K562 (cell line): Measurements from ENCODE around the gene DLGAP3. TPM values are rescaled to one million over a fixed set of nuclear protein-coding genes. Genes with fewer than 3 reads are reported as not detected.
A peak's percentile ranks its signal among the peaks of the same experiment; 100 is the strongest.

Experiments
- BMI1 ChIP-seq: fragments of 150-350 bp; IDR thresholded peaks from 2 replicates; pipeline ENCODE4 v1.6.1; 2014; ENCODE audit warnings: low read length
- C11orf30 ChIP-seq: fragments of 450-650 bp; IDR thresholded peaks from 2 replicates; pipeline ENCODE4 v1.6.1; 2016; ENCODE audit warnings: low read depth, mild to moderate bottlenecking
- CEBPG ChIP-seq, 3 experiments: fragments of 200-800 bp in 1 of 3; sonication (Bioruptor generic) in 1 of 3; sonication (generic) in 1 of 3; formaldehyde crosslinking in 1 of 3; IDR thresholded peaks in 2 of 3; conservative IDR thresholded peaks in 1 of 3; 2 replicates each; pipeline versions ENCODE4 v1.6.1 to v1.8.0; 2016 to 2022; ENCODE audit warnings: missing compliant biosample characterization in 2 of 3, missing genetic modification characterization in 2 of 3, mild to moderate bottlenecking in 1 of 3, missing genetic modification reagents in 1 of 3
- MAFF ChIP-seq: IDR thresholded peaks from 2 replicates; pipeline ENCODE4 v1.6.1; 2012; ENCODE audit warnings: low read length, improper control_type of control experiment
- MAFG ChIP-seq: fragments of 450-650 bp; conservative IDR thresholded peaks from 2 replicates; pipeline ENCODE4 v1.6.1; 2016; ENCODE audit warnings: missing genetic modification characterization, missing compliant biosample characterization
- MAFK ChIP-seq: IDR thresholded peaks from 2 replicates; pipeline ENCODE4 v1.6.1; 2011; ENCODE audit warnings: low read length, improper control_type of control experiment
- MCM5 ChIP-seq: fragments of 450-650 bp; IDR thresholded peaks from 2 replicates; pipeline ENCODE4 v1.6.1; 2016; ENCODE audit warnings: low read depth
- RBM15 ChIP-seq: fragments of 200-400 bp; formaldehyde crosslinking; IDR thresholded peaks from 2 replicates; pipeline ENCODE4 v1.6.1; 2018; ENCODE audit warnings: mild to moderate bottlenecking, low read length, moderate library complexity; ENCODE audit not compliant: insufficient read depth
- ZBTB5 ChIP-seq: fragments of 450-650 bp; IDR thresholded peaks from 2 replicates; pipeline ENCODE4 v1.6.1; 2017; ENCODE audit warnings: antibody characterized with exemption
- ZNF282 ChIP-seq: sonication (generic); formaldehyde crosslinking; IDR thresholded peaks from 2 replicates; pipeline ENCODE4 v1.8.1; 2023; ENCODE audit warnings: missing genetic modification reagents
- ZNF347 ChIP-seq: fragments of 450-650 bp; formaldehyde crosslinking; IDR thresholded peaks from 2 replicates; pipeline ENCODE4 v1.4.0; 2020; ENCODE audit warnings: low read depth, mild to moderate bottlenecking, moderate library complexity
- polyA plus RNA-seq, 8 experiments: library from polyadenylated mRNA; depleted of rRNA in 4 of 8; stranded (reverse) in 5 of 8; unstranded in 3 of 8; fragments of >200 nt; fragmentation: Nextera tagmentation in 2 of 8; fragmentation: Illumina TruSeq in 1 of 8; extraction: Ambion mirVana in 2 of 8; extraction: Trizol in 1 of 8; gene quantifications; 2 replicates each; pipeline versions ENCODE4 v1.2.1 to v1.2.3, GENCODE V29; 2011 to 2014; ENCODE audit warnings: inconsistent platforms in 1 of 8, missing spikeins in 1 of 8
- total RNA-seq, 7 experiments: library from RNA; depleted of rRNA in 6 of 7; stranded (reverse); fragments of >200 nt in 6 of 7; fragmentation: Illumina TruSeq in 2 of 7; extraction: Trizol in 2 of 7; gene quantifications; 2 replicates each; pipeline versions ENCODE4 v1.2.1 to v1.2.3, GENCODE V29; 2011 to 2021; ENCODE audit warnings: low replicate concordance in 1 of 7
- TF ChIP-seq, protein P1 (sequence below): fragments of 250-450 bp; sonication (Bioruptor Pico); IDR thresholded peaks from 2 replicates; pipeline ENCODE4 v1.4.0; 2020; ENCODE audit warnings: mild to moderate bottlenecking, moderate library complexity
- TF ChIP-seq, protein P2 (sequence below): IDR thresholded peaks from 2 replicates; pipeline ENCODE4 v1.6.1; 2011; ENCODE audit not compliant: insufficient read length; ENCODE audit errors: extremely low read depth

Gene DLGAP3
- total and polyA plus RNA-seq, 9 of the 15 experiments (the other 6 are each of a cell fraction or from before 2014, with no cell fraction given) = 0.01 to 0.16 (median 0.07) TPM; not detected in 6

- TF ChIP-seq, protein P1, sequence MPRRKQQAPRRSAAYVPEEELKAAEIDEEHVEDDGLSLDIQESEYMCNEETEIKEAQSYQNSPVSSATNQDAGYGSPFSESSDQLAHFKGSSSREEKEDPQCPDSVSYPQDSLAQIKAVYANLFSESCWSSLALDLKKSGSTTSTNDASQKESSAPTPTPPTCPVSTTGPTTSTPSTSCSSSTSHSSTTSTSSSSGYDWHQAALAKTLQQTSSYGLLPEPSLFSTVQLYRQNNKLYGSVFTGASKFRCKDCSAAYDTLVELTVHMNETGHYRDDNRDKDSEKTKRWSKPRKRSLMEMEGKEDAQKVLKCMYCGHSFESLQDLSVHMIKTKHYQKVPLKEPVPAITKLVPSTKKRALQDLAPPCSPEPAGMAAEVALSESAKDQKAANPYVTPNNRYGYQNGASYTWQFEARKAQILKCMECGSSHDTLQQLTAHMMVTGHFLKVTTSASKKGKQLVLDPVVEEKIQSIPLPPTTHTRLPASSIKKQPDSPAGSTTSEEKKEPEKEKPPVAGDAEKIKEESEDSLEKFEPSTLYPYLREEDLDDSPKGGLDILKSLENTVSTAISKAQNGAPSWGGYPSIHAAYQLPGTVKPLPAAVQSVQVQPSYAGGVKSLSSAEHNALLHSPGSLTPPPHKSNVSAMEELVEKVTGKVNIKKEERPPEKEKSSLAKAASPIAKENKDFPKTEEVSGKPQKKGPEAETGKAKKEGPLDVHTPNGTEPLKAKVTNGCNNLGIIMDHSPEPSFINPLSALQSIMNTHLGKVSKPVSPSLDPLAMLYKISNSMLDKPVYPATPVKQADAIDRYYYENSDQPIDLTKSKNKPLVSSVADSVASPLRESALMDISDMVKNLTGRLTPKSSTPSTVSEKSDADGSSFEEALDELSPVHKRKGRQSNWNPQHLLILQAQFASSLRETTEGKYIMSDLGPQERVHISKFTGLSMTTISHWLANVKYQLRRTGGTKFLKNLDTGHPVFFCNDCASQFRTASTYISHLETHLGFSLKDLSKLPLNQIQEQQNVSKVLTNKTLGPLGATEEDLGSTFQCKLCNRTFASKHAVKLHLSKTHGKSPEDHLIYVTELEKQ (CRISPR knock-in tag) = no peak
- no peak for TF ChIP-seq CEBPG (CRISPR knock-in tag; IDR thresholded peaks at IDR 0.05)
- no peak for TF ChIP-seq CEBPG (tag; conservative IDR thresholded peaks at IDR 0.05 in 1 of 2, IDR thresholded peaks at IDR 0.05 in 1 of 2)
- peak; percentile 71 for TF ChIP-seq MAFK
- TF ChIP-seq MCM5 = no peak
- peak; percentile 81 for TF ChIP-seq MAFG (tag)
- no peak for TF ChIP-seq ZNF347 (CRISPR knock-in tag)
- no peak for TF ChIP-seq ZBTB5
- peak; percentile 78 for TF ChIP-seq C11orf30
- TF ChIP-seq MAFF = peak; percentile 85
- TF ChIP-seq ZNF282 (CRISPR knock-in tag) = no peak
- no peak for TF ChIP-seq RBM15
- no peak for TF ChIP-seq BMI1
- TF ChIP-seq, protein P2, sequence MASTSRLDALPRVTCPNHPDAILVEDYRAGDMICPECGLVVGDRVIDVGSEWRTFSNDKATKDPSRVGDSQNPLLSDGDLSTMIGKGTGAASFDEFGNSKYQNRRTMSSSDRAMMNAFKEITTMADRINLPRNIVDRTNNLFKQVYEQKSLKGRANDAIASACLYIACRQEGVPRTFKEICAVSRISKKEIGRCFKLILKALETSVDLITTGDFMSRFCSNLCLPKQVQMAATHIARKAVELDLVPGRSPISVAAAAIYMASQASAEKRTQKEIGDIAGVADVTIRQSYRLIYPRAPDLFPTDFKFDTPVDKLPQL = no peak
- TF ChIP-seq, all 486 proteins: peak for 5
Measured at GRCh38 chr1:34856697-34857096, 72.8 kb downstream of the DLGAP3 start (continued).
